Activated T-helper 2 cell treated with anti-CD3 and anti-CD28 coated beads, Interferon-gamma antibody, Interleukin-2, Interleukin-4, amounts not matched to agents 10 μg/mL and 5 μg/mL and 100 μg/mL, durations not matched to agents 14 hours and 24 hours and 36 hours (primary cell): ENCODE results near the gene VSTM4. TPM values are rescaled to one million over a fixed set of nuclear protein-coding genes. Genes with fewer than 3 reads are reported as not detected.

Experiments used
- DNase-seq: peaks from one replicate; pipeline ENCODE4 v3.0.0; 2021; ENCODE audit warnings: low spot score
- H3K27ac Mint-ChIP-seq: one replicate; pipeline ENCODE4 v1.8.0; 2021; ENCODE audit warnings: mixed read lengths
- H3K27me3 Mint-ChIP-seq: one replicate; pipeline ENCODE4 v1.8.0; 2021; ENCODE audit warnings: low read depth, mixed read lengths
- H3K36me3 Mint-ChIP-seq: one replicate; pipeline ENCODE4 v1.8.0; 2021; ENCODE audit warnings: low read depth, mixed read lengths
- H3K4me1 Mint-ChIP-seq: one replicate; pipeline ENCODE4 v1.8.0; 2021; ENCODE audit warnings: low read depth, mixed read lengths
- H3K4me3 Mint-ChIP-seq: one replicate; pipeline ENCODE4 v1.8.0; 2021; ENCODE audit warnings: low read depth, mild to moderate bottlenecking, moderate library complexity, mixed read lengths
- H3K9me3 Mint-ChIP-seq: one replicate; pipeline ENCODE4 v1.8.0; 2021; ENCODE audit warnings: mixed read lengths
- intact Hi-C: fragments of 100-400 bp; cut with micrococcal nuclease; formaldehyde crosslinking; loops from one replicate; pipeline ENCODE4 v1.15.1; 2023
- total RNA-seq: library from RNA; stranded (reverse); gene quantifications from 2 replicates; pipeline ENCODE4 v1.2.3, GENCODE V29; 2022

Gene VSTM4
- total RNA-seq, 1 donor from 2014 or later = 0.57 TPM

DNA sequence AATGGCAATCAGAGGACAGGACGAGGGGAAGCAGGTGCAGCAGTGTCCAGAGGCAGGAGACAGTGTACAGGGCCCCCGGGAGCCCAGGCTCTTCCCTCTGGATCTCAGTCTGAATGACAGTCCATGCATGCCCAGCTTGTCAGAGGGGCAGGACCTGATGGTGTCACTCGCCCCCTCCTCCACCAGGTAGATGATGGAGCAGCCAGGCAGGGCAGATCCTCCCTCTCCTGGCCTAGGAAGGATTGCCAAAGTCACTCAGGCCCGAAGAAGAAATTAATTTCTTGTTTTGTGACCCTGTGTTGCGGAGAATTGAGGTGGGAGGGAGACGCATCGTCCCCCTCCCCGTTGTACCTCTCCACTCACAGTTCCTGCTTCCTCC is 4.0 kb downstream of the VSTM4 start:
- no peaks in the 10 kb centered on the region for H3K36me3 Mint-ChIP-seq
- H3K4me1 Mint-ChIP-seq = peaks cover 4% of the 10 kb centered on the region
- DNase-seq = no peak
- H3K4me3 Mint-ChIP-seq = no peak overlapping the region
- peaks cover 39% of the 10 kb centered on the region for H3K27me3 Mint-ChIP-seq
- no peaks in the 10 kb centered on the region for H3K9me3 Mint-ChIP-seq
- H3K27ac Mint-ChIP-seq = no peak overlapping the region
- intact Hi-C loops = no loop called here

DNA sequence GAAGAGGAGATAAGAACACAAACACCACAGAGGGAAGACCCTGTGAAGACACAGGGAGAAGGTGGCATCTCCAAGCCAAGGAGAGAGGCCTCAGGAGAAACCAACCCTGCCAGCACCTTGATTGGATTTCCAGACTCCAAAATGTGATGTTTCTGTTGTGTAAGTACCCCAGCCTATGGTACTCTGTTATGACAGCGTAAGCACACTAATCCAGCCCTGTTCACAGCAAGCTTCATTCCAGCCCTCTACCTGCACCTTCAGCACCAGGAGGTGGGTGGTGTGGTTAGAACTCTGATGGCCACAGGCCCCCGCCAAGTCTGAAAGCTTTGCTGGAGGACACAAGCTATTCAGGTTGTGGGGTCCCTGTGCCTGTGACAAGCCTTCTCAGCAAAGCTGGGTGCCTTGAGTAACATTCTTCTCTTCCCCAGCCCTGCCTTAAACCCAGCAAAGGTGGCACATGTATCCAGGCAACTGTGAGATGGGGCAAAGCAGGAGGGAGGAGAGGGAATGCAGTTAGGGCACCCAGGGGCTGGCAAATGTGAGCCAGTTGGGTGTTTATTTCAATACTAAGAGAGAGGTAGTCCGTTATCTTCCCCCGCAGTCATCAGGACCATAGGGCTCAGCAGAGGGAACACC is 4.5 kb downstream of the VSTM4 start:
- no peak overlapping the region for H3K4me3 Mint-ChIP-seq
- no peaks in the 10 kb centered on the region for H3K36me3 Mint-ChIP-seq

DNA sequence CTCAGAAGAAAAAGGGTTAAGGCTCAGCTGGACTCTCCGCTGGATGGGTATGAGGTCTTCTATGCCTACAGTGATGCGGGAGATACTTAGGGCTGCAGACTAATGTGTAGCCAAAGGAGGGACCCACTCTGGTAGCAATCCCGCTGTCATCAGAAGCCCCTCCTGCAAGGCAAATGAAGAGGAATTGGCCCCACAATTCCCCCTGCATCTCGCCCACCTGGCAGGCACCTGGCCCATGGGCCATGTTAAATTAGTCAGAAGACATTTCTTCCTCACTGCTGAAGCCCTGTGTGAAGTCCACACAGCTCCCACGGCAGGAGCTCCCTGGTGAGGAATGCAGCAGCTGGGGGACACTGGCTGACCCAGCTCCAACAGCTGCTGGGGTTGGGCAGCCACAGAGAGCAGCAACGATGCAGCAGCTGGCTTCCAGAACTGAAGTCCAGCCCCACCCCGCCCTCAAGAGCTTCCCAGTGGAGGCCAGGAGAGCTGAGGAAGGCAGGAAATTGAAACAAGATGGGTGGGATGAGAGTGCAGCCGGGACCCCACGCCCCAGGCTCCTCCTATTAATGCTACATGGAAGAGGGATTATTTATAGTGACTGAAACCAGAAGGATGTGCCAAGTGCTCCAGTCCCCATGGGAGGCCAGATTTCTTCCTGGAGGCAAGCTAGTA is 5.5 kb downstream of the VSTM4 start:
- intact Hi-C loops = no loop called here
- H3K36me3 Mint-ChIP-seq = no peaks in the 10 kb centered on the region
- H3K27ac Mint-ChIP-seq = no peak overlapping the region
- H3K4me3 Mint-ChIP-seq = no peak overlapping the region
- no peak for DNase-seq
- H3K4me1 Mint-ChIP-seq = no peaks in the 10 kb centered on the region
- no peaks in the 10 kb centered on the region for H3K9me3 Mint-ChIP-seq
- peaks cover 41% of the 10 kb centered on the region for H3K27me3 Mint-ChIP-seq

More for the DNA sequence above, 4.5 kb downstream of the VSTM4 start:
- H3K9me3 Mint-ChIP-seq = no peaks in the 10 kb centered on the region
- peaks cover 35% of the 10 kb centered on the region for H3K27me3 Mint-ChIP-seq
- H3K27ac Mint-ChIP-seq = no peak overlapping the region
- H3K4me1 Mint-ChIP-seq = no peaks in the 10 kb centered on the region
- intact Hi-C loops = no loop called here
- DNase-seq = no peak

DNA sequence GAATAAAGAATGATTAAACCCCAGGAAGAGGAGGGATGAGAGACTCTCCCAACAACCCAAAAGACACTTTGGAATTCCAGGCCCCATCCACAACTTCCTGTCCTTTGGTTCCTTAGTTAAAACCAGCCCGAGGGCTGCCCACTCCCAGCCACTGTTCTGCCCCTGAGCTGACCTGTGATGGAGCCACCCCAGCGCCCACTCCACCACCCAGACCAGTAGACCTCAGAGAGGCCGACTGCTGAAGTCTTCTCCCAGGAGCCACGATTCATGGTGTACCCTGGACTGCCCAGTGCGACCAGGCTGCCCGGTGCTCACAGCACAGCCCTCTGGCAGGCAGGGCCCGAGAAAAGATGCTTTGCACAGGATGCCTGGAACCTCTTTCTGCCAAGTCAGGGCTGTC is 6.7 kb downstream of the VSTM4 start:
- no peaks in the 10 kb centered on the region for H3K36me3 Mint-ChIP-seq
- intact Hi-C loops = no loop called here
- no peak overlapping the region for H3K4me3 Mint-ChIP-seq
- no peak overlapping the region for H3K27ac Mint-ChIP-seq
- H3K27me3 Mint-ChIP-seq = peaks cover 33% of the 10 kb centered on the region
- peaks cover under 1% of the 10 kb centered on the region for H3K4me1 Mint-ChIP-seq
- DNase-seq = no peak
- no peaks in the 10 kb centered on the region for H3K9me3 Mint-ChIP-seq

DNA sequence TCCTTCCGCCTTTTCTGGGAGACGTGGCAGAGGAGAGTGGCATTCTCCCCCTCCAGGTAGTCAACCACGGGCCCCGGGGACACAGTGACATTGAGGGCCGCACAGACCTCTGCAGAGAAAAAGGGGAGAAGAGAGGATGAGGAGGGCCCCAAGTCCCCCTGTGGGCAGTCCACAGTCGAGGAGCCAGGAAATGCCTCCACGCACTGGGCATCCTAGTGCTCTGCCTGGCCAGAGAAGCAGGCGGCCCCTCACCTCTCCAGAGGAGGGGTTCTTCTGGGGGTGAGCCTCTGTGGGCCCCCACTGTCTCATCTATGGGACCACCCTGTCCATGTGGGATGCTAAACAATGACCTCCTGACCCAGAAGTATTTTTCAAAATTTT is 7.4 kb downstream of the VSTM4 start:
- H3K4me1 Mint-ChIP-seq = peaks cover 5% of the 10 kb centered on the region
- H3K27me3 Mint-ChIP-seq = peaks cover 32% of the 10 kb centered on the region
- H3K9me3 Mint-ChIP-seq = no peaks in the 10 kb centered on the region
- intact Hi-C loops = no loop called here
- DNase-seq = no peak
- no peak overlapping the region for H3K4me3 Mint-ChIP-seq
- H3K36me3 Mint-ChIP-seq = no peaks in the 10 kb centered on the region
- H3K27ac Mint-ChIP-seq = no peak overlapping the region

DNA sequence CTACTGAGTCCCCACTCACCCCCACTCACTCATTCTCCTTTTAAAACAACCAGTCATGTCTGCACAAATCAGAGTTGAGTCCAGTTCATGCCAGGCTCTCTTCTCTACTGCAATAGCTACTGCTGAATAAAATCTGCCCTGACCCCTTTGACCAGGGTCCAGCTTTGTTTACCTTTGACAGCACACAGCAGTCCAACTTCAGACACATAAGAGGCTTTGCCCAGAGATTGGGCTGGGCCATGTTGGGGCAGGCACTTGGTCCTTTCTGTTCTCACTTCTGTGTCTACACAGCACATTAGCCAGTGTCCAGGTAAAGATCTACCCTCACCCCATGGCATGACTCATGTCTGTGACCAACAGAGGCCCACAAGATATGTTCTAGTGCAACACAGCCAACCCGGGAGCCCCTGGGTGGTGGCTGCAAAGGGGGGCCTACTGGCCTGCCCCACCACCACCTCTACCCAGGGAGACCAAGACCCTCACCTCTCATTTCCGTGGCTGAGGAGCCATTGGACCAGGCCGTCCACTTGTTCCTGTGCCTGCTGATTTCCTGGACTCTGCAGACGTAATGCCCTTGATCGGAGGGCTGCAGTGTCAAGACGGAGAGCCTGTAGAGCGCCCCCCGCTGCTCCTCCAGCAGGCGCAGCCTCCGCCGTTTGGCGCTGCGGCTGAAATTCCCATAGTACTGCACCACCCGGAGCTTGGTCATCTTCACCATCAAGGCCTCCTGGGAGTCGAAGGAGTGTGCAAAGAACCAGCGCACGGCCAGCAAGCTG is 8.0 kb downstream of the VSTM4 start:
- Mint-ChIP-seq H3K27me3 (peaks cover 28% of the 10 kb centered on the region), H3K4me1 (peaks cover 5% of the 10 kb centered on the region), H3K4me3 (no peak overlapping the region), H3K36me3 (no peaks in the 10 kb centered on the region), H3K9me3 (no peaks in the 10 kb centered on the region), H3K27ac (no peak overlapping the region)
- intact Hi-C loops = no loop called here
- DNase-seq = no peak

DNA sequence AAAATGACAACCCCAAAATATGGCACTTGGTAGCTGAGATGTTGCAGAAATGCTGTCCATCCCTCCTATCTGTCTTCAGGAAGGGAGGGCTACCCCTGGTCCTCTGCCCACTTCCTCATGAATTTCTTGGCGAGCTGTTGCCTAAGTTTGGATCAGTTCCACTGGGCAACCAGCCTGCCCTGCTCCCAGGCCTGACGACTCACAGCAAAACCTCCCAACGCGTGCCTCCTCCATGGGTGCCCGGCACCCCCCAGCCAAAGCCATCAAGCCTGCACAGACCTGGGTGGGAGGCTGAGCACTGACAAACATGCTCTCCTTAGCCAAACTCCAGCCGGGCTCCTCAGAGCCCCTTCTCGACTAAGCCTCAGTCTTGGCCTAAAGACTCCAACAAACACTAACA is 8.9 kb downstream of the VSTM4 start:
- Mint-ChIP-seq H3K4me1 (peaks cover 5% of the 10 kb centered on the region), H3K27me3 (peaks cover 26% of the 10 kb centered on the region), H3K27ac (no peak overlapping the region), H3K9me3 (no peaks in the 10 kb centered on the region), H3K36me3 (no peaks in the 10 kb centered on the region), H3K4me3 (no peak overlapping the region)
- no peak for DNase-seq
- intact Hi-C loops = no loop called here

DNA sequence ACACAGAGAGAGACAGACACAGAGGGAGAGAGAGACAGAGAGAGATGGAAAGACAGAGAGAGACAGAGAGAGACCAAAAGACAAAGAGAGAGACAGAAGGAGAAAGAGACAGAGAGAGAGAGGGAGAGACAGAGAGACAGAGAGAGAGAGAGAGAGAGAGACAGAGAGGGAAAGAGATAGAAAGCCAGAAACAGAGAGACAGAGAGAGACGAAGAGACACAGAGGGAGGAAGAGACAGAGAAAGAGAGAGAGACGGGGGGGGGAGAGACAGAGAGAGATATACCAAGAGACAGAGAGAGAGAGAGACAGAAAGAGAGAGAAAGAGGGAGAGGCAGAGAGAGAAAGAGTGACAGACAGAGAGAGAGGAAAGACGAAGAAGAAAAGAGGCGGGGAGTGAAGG is 10.2 kb downstream of the VSTM4 start:
- intact Hi-C loops = no loop called here
- Mint-ChIP-seq H3K9me3 (no peaks in the 10 kb centered on the region), H3K4me3 (no peak overlapping the region), H3K36me3 (no peaks in the 10 kb centered on the region), H3K27ac (no peak overlapping the region), H3K27me3 (peaks cover 29% of the 10 kb centered on the region), H3K4me1 (peaks cover 5% of the 10 kb centered on the region)
- DNase-seq = no peak

DNA sequence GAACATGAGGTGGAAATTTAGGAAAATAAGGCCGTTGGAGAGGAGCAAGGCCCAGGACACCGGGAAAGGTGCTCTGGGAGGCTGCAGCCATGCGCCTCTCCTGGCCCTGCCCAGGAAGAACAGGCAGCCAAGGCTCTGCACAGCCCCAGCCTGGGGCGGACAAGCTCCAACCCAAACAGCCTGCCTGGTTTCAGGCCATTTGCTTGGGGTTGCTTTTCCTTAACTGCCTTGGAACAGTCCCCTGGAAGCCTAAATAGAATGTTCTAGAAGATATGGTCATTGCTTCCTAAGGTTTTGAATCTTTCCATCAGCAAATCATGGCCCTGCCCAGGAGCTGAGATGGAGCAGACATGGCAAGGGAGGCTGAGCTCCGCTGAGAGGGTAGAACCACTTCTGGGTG is 11.0 kb downstream of the VSTM4 start:
- Mint-ChIP-seq H3K9me3 (no peaks in the 10 kb centered on the region), H3K27ac (no peak overlapping the region), H3K36me3 (no peaks in the 10 kb centered on the region), H3K4me3 (no peak overlapping the region), H3K27me3 (peaks cover 35% of the 10 kb centered on the region), H3K4me1 (peaks cover 8% of the 10 kb centered on the region)
- intact Hi-C loops = no loop called here
- no peak for DNase-seq

DNA sequence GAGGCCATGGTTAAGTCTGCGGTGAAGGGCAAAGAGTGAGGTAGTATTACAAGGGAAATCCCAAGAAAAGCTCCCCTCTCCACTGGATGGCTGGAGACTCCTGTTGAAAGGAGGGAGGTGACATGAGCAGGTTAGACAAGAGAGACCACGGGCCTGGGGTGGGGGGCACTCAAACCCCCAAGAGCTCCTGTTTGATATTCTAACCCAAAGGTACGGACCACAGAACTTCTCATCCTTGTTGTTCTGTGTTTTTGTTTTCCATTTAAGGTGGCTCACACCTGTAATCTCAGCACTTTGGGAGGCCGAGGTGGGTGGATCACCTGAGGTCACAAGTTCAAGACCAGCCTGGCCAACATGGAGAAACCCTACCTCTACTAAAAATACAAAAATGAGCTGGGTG is 11.6 kb downstream of the VSTM4 start:
- intact Hi-C loops = no loop called here
- DNase-seq = no peak

DNA sequence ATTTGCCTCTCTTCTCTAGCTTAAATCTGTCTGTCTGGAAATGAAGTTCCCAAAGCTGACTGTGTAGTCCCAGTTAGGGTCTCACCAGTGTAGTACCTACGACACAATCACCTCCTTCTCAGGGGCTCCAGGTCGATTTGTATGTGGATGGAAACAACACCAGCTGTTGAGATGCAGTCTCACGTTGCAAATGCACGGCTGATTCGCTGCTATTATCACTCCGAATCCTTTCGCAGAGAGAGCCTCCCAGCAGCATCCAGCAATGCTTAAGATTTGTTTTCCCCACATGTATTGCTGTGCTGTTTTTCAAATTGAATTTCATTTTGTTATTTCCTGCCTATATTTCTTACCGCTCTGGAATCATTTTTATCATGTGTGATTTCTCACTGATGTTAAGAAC is 16.3 kb downstream of the VSTM4 start:
- Mint-ChIP-seq H3K4me3 (no peak overlapping the region), H3K9me3 (no peaks in the 10 kb centered on the region), H3K4me1 (peaks cover 8% of the 10 kb centered on the region), H3K36me3 (no peaks in the 10 kb centered on the region), H3K27ac (no peak overlapping the region), H3K27me3 (peaks cover 28% of the 10 kb centered on the region)
- intact Hi-C loops = no loop called here
- no peak for DNase-seq

More for the DNA sequence above, 11.6 kb downstream of the VSTM4 start:
- H3K27ac Mint-ChIP-seq = no peak overlapping the region
- H3K9me3 Mint-ChIP-seq = no peaks in the 10 kb centered on the region
- no peaks in the 10 kb centered on the region for H3K36me3 Mint-ChIP-seq
- H3K4me3 Mint-ChIP-seq = no peak overlapping the region
- peaks cover 35% of the 10 kb centered on the region for H3K27me3 Mint-ChIP-seq
- H3K4me1 Mint-ChIP-seq = peaks cover 8% of the 10 kb centered on the region

DNA sequence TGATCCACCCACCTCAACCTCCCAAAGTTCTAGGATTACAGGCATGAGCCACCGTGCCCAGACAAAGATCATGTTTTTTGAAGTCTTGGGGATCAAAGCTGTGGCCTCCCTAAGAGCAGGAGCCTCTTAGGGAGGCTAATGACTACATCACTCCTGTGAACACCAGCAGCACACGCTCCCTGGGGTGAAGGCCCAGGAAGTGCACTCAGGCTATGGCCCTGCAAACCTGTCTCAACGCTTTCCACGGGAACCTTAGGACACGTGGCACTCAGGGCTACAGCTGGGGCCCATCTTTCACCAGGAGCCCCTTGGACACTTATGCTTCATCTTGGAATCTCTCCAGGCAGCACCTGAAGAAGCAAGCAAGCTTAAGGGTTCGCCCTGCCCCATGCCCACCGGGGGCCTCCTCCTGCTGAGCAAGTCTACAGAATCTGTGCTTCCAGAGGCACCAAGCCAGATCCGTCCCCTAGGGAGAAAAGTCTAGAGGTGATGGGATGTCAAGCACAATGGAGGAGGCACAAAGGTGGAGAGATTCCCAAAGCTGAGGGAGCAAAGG is 18.4 kb downstream of the VSTM4 start:
- no peaks in the 10 kb centered on the region for H3K36me3 Mint-ChIP-seq
- peaks cover 22% of the 10 kb centered on the region for H3K27me3 Mint-ChIP-seq
- H3K4me3 Mint-ChIP-seq = no peak overlapping the region
- intact Hi-C loops = no loop called here
- peaks cover 2% of the 10 kb centered on the region for H3K4me1 Mint-ChIP-seq
- no peak overlapping the region for H3K27ac Mint-ChIP-seq
- H3K9me3 Mint-ChIP-seq = no peaks in the 10 kb centered on the region
- DNase-seq = no peak

DNA sequence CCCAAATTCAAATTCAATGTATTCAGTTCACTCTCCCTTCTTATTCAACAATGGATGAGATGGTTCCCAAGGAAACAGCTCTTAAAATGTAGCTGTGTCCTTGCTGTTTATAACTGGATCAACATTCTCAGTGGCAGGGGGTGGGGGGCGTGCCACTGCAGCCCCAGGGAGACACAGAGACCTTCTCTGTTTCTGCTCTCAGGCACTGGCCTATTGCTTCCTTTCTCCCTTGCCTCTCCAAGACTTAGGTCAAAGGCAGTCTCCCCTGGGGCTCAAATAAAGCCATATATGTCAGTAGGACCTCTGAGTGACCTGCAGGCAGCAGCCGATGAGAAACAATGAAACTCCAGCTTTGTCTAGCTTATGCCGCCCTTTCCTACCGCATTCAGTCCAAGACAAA is 20.7 kb downstream of the VSTM4 start:
- no peak for DNase-seq
- H3K4me3 Mint-ChIP-seq = no peak overlapping the region
- H3K36me3 Mint-ChIP-seq = no peaks in the 10 kb centered on the region
- peaks cover 15% of the 10 kb centered on the region for H3K27me3 Mint-ChIP-seq
- peaks cover under 1% of the 10 kb centered on the region for H3K4me1 Mint-ChIP-seq
- H3K9me3 Mint-ChIP-seq = no peaks in the 10 kb centered on the region
- no peak overlapping the region for H3K27ac Mint-ChIP-seq
- intact Hi-C loops = no loop called here
